Bronchial epithelial cell (primary cell): ENCODE measurements around the gene AGRN. TPM values are rescaled to one million over a fixed set of nuclear protein-coding genes. Genes with fewer than 3 reads are reported as not detected.

Source experiments
- DNase-seq: peaks from one replicate; pipeline ENCODE4 v3.0.0-alpha.2; 2010; ENCODE audit warnings: low read depth
- FAIRE-seq: peaks from 2 replicates; lab custom pipeline; 2011; peaks lifted over from hg19 to GRCh38; lab: Jason Lieb, UNC
- H3K27me3 ChIP-seq: 2 replicates; pipeline ENCODE4 v1.5.1; 2011; ENCODE audit warnings: low read length; ENCODE audit not compliant: control insufficient read depth, insufficient read depth
- H3K36me3 ChIP-seq: 2 replicates; pipeline ENCODE4 v1.5.1; 2011; ENCODE audit warnings: low read length; ENCODE audit not compliant: control insufficient read depth, insufficient read depth
- H3K4me3 ChIP-seq: 2 replicates; pipeline ENCODE4 v1.5.1; 2011; ENCODE audit warnings: mild to moderate bottlenecking, low read depth, low read length, control low read depth
- CTCF ChIP-seq: IDR thresholded peaks from 2 replicates; pipeline ENCODE4 v1.5.1; 2011; ENCODE audit warnings: mild to moderate bottlenecking, moderate library complexity, low read length, control low read depth, inconsistent platforms; ENCODE audit not compliant: insufficient read depth, severe bottlenecking
- total RNA-seq: library from RNA; depleted of rRNA; stranded (reverse); fragments of >200 nt; gene quantifications from 2 replicates; pipeline ENCODE4 v1.2.1, GENCODE V29; 2014

Gene AGRN
- total RNA-seq, 1 donor from 2014 or later, result 117 TPM

GRCh38 chr1:1023700-1024099, 3.8 kb downstream of the AGRN start:
- TF ChIP-seq CTCF, result no peak
- H3K36me3 ChIP-seq, result peaks cover 33% of the 10 kb centered on the region
- H3K27me3 ChIP-seq, result no peaks in the 10 kb centered on the region
- H3K4me3 ChIP-seq, result no peak overlapping the region
- no peak for DNase-seq
- no peak for FAIRE-seq

GRCh38 chr1:1024149-1024770, 4.3 kb downstream of the AGRN start:
- peak; percentile 75 for FAIRE-seq
- peaks cover 33% of the 10 kb centered on the region for H3K36me3 ChIP-seq
- TF ChIP-seq CTCF, result no peak
- H3K4me3 ChIP-seq, result no peak overlapping the region
- no peaks in the 10 kb centered on the region for H3K27me3 ChIP-seq
- DNase-seq, result no peak

- DNase-seq, result peak; percentile 83
- no peak for FAIRE-seq
- Histone ChIP-seq H3K36me3 (peaks cover 33% of the 10 kb centered on the region), H3K4me3 (peak overlapping the region; percentile 36), H3K27me3 (no peaks in the 10 kb centered on the region)
- TF ChIP-seq CTCF, result no peak
Observed at GRCh38 chr1:1024771-1025699, 5.1 kb downstream of the AGRN start.

GRCh38 chr1:1025730-1026129, 5.8 kb downstream of the AGRN start:
- FAIRE-seq (no peak), DNase-seq (no peak)
- TF ChIP-seq CTCF, result no peak
- no peaks in the 10 kb centered on the region for H3K27me3 ChIP-seq
- H3K4me3 ChIP-seq, result no peak overlapping the region
- H3K36me3 ChIP-seq, result peaks cover 33% of the 10 kb centered on the region

- Histone ChIP-seq H3K36me3 (peaks cover 33% of the 10 kb centered on the region), H3K4me3 (no peak overlapping the region), H3K27me3 (no peaks in the 10 kb centered on the region)
- FAIRE-seq (no peak), DNase-seq (no peak)
- TF ChIP-seq CTCF, result no peak
Observed at GRCh38 chr1:1026599-1027413, 6.9 kb downstream of the AGRN start.
